Stimulated activated CD4-positive, alpha-beta T cell treated with anti-CD3 and anti-CD28 coated beads, Interleukin-15, amount 100 ng/mL, for 24 hours (primary cell): ENCODE results near the gene SIK1.
"Not testable (repeated sequence)": the region's sequence is repeated elsewhere in the genome, so short reads cannot be mapped to it uniquely, and the experiment has no call there.

ENCODE experiments used
- DNase-seq: peaks from one replicate; pipeline ENCODE4 v3.0.0-alpha.2; 2020

SIK1 gene

DNA sequence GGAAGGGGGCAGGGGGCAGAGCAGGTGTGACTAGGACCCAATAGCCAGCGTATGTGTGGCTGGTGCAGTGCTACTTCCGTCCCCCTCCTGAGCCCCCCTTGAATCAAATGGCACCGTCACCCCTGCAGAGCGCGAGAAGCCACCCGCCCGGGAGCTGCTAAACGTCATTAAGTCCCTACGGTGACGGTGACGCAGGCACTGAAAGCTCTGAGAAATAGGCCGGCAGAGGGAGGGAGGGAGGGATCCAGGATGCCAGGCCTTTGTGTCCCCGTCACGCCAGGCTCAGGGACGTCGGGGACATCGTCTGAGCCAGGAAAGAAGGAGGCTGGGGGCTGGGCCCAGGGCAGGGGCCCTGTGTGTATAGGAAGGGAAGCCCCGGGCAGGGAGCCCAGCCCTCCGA, 43.6 kb downstream of the SIK1 start:
- not testable (repeated sequence) for DNase-seq

DNA sequence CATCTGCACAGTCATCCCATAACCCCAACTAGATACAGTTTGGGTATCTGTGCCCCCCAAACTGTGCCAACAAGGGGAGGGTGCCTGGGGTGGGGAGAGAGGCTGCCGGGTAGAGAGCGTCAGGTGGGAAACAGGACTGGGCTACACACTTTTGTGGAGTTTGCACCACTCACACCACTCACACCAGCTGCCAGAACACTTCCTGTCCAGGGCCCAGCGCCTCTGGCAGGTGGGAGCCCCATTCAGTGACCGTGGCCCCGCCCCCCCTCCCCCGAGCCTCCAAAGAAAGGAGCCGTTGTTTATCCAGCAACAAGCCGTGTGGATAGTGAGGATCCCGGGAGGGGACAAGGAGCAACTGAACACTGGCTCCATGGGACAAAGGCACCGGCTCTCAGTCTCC, 44.0 kb downstream of the SIK1 start:
- not testable (repeated sequence) for DNase-seq

- DNase-seq = not testable (repeated sequence)
Measured at GRCh38 chr21:43380852-43381533, 45.9 kb downstream of the SIK1 start.

GRCh38 chr21:43380337-43380736, 46.6 kb downstream of the SIK1 start:
- DNase-seq = not testable (repeated sequence)

DNA sequence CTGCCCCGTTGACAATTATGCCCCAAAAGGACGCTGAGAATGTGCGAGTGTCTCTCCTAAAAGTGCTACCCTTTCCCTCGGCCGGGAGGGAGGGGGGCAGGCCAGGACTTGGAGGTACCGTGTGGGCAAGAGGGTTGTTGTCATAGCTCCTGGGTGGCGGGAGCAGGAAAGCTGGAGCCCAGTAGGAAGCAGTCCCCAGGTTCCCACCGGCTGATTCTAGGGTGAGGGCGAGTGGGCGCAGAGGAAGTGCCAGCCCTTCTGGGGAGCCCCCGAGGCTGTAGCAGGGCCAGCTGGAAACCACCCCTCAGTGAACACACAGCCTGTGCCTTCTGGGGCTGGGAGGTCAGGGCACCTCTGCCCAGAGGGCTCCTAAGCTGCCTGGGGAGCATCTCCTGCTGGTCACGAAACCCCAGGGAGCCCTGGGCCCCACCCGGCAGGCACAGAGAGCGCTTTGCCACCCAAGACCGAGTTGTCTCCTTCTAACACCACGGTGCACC, 47.3 kb downstream of the SIK1 start:
- DNase-seq = not testable (repeated sequence)

- DNase-seq = no peak
Measured at GRCh38 chr21:43376478-43376882, 50.5 kb downstream of the SIK1 start.

DNA sequence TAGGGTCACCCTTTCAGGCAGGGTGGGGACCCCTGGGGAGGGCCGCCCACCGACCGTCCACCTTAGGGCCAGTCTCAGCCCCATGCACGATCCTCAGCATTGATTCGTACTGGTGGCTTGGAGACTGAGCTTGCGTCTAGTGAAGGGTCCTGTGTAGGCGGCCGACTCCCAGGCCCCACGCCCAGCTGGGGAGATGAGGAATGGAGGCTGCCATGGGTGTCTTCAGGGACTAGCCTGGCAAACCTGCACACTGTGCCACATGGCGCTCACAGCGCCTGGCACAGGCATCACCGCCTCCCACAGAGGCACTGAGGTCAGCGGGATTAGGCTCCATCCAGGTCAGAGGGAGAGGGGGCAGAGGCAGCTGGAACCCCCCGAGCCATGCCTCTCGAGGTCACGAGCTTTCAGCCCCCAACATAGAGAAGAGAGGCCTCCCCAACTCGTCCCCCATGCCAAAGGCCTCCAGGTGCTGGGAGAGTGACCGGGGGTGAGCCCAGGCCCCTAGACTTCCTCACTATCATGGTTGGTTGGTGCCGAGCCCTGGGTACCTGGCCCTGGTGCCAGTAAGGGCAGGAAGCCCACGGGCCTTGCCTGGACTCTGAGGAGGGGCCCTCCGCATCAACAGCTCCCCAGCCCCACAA, 51.0 kb downstream of the SIK1 start:
- DNase-seq = no peak

- no peak for DNase-seq
Measured at GRCh38 chr21:43375006-43375836, 51.7 kb downstream of the SIK1 start.

DNA sequence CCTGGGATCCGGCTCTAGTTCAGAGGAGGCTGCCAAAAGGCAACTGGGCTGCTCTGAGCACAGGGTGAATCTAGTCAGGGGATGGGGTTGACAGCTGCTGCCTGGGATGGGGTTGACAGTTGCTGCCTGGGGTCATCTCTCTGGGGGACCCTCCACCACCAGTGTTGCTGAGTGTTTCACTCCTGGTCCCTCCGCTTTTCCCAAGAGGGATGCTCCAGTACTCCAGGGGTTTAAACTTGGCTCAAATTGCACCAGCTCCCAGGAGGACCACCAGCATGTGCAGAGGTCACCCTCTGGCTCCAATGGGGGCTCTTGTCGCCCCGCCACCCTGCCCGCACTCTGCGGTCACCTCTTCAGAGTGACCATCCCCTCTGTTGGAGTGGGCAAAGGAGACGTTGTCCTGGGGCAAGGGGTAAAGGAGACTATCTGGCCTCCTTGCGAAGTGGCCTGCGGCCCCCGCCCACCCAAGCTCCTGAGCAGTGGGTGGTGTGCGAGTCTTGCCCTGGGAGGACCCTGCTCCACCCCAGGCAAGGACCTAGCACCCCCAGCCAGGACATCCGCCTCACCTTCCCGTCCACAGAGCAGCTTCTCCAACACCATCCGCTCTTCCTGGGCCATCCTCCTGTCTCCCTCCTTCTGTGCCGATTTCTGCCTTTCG, 52.6 kb downstream of the SIK1 start:
- DNase-seq = no peak

GRCh38 chr21:43373362-43374227, 53.3 kb downstream of the SIK1 start:
- no peak for DNase-seq

DNA sequence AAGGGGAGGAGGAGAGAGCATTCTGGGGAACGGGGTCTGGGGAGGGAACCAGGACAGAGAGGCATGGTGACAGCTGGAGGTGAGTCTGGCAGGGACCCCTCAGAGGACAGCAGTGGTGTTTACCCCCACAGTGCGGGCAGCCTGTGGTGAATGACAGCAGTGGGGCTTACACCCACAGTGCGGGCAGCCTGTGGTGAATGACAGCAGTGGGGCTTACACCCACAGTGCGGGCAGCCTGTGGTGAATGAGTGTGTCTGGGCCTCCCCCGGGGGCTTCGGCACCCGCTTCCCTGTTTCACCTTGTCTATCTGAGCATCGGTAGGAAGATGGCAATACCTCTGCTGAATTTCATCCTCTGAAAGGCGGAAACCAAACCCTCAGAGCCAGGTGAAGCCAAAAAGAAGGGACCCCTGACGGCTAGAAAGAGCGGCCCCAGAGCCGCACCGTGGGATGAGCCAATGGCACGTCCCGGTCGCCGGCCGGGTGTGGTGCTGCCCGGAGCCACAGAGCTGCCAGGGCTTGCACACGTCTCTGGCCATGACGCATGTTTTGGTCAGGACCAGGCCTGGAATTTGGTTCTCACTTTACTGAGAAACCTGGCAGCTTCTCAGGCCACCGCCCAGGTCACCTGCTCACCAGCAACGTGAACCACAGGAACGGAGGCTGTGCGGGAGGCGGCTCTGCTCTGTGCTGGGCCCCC, 54.1 kb downstream of the SIK1 start:
- no peak for DNase-seq

DNA sequence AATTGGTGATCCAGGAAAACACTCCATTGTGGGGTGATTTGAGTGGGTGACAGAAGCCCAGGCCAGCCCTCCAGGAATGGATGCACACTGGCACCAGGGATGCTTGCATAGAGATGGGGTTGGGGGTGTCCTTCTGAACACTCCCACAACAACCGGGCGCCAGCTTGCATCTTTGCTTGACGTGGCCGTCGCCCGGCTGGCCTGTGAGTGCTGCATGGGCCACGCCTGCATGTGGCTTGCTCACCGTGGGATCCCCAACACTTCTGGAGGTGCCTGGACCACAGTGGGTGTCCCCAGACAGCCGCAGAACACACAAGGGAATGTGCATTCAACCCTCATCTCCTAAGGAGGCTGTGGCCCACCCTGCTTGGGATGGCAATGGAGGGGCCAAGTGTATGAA, 55.1 kb downstream of the SIK1 start:
- no peak for DNase-seq

DNA sequence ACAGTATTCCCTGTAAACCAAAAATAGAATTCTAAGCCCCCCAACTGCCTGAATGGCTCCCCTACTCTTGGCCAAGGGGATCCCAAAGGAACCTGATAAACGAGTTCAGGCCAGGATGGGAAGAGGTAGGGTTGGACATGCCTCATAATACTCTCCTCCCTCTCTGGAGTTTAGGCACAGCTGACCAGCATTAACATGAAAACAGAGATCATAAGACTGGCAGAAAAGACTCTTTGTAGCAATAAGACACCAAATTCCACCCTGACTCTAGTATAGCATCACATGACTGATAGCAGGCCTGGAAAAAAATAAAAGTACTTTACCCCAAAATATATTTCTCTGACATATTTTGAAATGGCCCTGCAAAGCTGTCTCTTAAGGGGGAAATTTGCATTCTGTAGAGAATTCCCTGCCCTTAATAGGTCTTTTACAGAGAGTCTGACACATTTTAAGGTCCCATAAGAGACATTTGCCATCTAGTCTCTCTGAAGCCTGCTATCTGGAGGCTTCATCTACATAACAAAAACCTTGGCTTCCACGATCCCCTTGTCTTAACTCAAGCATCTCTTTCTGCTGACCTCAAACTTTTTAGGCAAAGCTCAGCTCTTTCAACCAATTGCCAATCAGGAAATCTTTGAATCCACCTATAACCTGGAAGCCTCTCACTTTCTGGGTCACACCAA, 55.9 kb downstream of the SIK1 start:
- no peak for DNase-seq

DNA sequence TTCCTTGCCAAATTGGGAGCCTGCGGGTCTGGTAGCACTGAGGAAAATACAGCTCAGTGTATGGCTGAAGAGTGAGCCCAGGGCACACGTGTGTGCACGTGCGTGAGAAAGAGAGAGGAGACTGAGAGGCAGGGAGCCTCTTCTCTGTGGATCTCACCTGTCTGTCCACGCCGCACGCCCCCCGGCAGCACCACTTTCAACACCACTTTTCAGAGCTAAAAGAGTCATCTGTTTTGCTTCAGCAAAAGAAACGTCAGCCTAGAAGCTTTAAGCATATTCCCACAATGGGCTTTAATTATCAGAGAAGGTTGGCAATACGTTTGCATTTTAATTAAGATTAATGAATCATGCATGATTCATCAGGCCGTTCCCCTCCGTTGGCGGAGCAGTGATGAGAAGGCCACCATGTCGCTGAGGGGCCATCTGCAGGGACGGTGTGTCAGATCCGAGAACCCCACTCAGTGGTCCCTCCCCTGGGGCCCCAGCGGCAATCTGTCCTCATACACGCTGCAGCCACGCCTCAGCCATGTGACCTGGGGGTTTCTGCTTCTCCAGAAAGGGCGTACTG, 56.8 kb downstream of the SIK1 start:
- no peak for DNase-seq

DNA sequence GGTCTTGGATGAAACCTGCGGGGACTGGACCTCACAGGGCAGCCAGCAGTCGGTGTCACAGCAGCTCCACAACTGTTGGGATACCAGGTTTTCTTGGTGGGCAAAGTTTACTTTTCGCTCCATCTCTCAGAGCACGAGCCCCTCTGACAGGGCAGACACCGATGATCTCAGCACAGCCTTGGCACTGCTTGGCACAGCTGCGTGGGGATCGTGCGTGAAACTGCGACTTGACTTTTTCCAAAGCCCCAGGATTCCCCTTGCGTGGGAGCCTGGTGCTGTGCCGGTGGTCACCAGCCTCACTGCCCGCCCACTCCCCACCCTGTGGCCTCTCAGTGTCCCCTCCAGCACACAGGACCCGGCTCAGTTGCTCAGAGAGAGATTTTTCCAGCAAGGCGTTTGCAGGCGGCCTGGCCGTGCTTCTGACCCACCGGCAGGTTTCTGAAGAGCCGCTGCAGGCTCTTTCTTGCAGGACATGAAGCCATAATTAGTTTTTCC, 57.3 kb downstream of the SIK1 start:
- no peak for DNase-seq

DNA sequence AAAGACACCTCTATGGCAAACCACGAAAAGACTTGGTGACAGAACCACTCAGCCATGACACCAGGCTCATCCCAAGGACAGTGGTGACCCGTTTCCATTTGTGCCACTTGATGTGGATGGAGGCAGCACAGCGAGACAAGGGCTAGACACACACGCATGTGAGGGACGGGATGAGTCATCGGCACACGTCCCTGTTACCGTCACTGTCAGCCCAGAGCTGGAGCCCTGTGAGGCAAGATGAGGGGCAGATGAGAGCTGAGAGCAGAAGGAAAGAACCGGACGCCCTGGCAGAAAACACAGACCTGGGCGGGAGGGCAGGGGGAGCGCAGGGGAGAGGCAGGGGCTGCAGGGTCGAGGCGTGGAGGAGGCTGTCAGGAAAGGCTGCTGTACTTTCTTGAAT, 57.8 kb downstream of the SIK1 start:
- no peak for DNase-seq

- no peak for DNase-seq
Measured at GRCh38 chr21:43368685-43369084, 58.2 kb downstream of the SIK1 start.

DNA sequence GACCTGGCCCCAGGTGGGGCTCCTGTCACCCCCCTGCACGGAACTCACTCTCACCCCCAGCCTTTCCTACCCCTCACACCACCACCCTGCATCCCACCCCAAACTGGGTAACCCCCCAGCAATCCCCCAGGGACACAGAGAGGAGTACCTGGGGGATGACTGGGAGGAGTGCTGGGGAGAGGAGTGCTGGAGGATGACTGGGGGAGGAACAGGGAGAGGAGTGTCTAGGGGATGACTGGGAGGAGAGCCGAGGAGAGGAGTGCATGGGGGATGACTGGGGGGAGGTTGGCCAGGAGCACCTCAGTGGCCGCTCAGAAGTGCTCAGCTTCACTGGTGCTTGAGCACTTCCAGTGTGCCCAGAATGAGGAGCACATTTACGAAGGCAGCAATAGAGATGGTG, 59.1 kb downstream of the SIK1 start:
- no peak for DNase-seq

GRCh38 chr21:43367296-43367695, 59.6 kb downstream of the SIK1 start:
- DNase-seq = no peak

DNA sequence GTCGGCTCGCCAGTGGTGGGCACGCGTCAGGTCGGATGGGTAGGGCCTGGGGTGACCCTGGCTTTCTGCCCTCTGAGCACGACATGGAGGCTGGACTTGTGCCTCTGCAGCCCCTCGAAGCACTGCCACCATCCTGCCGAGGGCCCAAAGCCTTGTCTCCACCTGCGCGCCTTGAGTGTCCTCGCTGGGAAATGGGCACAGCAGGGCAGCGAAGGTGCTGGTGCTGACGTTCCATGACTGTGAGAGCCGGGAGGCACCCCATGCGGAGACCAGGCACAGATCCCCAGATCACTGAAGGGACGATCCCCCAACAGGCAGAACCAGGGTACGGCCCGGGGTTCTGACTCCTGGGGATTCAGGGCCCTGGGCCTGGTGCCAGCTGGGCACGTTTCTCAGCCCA, 60.3 kb downstream of the SIK1 start:
- no peak for DNase-seq
